Measurements from ENCODE around the gene CFAP68.
"Not testable (repeated sequence)": the region's sequence is repeated elsewhere in the genome, so short reads cannot be mapped to it uniquely, and the experiment has no call there.

Gene CFAP68

DNA sequence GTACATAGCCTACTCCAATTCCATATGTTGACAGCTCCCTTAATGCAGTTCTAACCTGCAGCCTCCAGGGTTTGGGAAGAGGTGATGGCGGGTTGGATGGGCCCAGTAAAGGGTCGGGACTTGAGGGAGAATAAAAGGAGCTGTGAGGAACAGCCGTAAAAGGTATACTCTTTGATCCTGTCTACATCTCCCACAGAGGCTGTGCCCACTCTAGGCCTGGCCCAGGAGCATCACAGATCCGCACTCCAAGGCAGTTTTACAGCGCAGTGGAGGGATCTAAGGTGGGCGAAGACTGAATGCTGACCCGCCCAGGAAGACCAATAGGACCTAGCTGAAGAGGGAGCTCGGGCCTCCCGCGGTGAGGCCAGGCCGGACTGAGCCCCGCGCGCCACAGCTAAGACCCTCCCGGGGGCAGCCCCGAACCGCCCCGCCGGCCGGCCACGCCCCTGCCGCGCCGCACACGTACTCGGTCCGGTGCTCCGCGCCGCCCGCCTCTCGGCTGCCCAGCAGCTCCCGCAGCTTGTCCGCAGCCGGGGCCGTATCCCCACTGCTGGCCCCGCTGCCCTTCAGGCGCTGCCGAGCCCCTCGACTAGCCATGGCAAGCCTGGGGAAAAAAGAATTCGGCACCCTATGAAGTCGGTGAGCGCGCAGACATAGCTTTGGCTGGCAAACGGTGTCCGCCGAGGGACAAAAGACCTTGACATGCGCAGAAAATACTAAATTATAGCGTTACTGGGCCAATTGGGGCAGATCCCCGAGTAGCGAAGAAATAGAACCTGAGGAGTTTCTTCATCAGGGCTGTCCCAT lies 8.3 kb upstream of the CFAP68 start, which contains the start of gene ALG9:
TSS of gene ALG9 (minus strand) at position 696 of the 807 bp plus-strand sequence. CDS start at position 597, 99 bp downstream.
- DNase-seq (ENCODE audit: low read depth), result peak; percentile 87

DNA sequence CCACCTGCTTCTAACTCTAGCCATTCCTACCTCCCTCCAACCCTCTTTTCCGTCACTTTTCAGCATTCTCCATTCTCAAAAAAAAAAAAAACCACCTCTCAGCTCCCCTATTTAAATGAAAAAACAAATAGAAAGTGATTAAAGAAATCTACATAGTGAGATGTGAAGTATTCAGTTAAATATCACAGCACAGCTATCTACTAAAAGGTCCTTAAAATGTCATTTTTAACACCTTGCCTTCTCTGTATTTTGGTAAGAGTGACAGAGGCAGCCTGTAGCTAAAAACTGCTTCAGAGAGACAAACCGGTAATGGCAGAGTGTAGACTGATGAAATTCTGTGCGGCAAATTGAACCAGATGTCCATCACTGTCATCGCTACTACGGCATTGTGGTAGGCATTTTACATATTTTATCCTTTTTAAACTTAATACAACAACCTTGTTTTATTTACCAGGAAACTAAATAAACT lies 7.6 kb upstream of the CFAP68 start:
- DNase-seq (ENCODE audit: low read depth), result no peak

DNA sequence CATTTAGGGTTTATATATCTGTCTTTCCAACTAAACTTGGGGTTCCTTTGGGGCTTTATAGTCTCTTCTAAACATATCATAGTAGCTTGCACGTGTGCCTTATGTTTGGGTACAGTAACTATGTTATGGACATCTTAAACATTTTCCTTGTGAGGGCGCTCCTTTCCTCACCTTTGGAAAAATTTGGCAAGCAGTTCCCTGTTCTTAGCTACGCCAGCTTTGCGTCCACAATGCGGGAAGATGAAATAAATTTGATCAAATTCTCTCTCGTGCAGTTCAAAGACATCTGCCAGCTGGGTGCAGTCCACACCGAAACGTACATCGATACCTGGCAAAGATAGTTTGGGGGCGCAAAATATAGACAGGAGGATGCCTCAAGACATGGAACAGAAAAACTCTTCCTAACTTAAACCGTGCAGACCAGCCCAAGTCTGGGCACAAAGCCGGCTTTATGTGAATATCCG lies 924 bp upstream of the CFAP68 start:
- DNase-seq (ENCODE audit: low read depth), result no peak

DNA sequence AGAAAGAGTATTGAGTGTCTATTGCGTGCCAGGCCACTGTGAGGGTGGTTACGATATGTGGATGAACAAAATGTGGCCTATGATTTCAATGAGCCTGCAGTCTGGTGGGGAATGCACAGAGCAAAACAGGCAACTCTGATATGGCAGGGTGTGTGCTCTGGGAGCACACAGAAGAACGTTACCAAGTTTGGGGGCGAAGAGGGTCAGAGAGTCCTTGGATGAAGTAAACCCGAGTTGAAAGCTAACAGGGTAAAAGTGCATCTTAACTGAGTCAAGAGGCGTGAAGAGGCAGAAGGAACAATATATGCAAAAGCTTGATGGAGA lies 258 bp downstream of the CFAP68 start:
- no peak for DNase-seq (ENCODE audit: low read depth)

GRCh38 chr11:111882202-111882601 lies 2.9 kb downstream of the CFAP68 start:
- no peak for DNase-seq (ENCODE audit: low read depth)

DNA sequence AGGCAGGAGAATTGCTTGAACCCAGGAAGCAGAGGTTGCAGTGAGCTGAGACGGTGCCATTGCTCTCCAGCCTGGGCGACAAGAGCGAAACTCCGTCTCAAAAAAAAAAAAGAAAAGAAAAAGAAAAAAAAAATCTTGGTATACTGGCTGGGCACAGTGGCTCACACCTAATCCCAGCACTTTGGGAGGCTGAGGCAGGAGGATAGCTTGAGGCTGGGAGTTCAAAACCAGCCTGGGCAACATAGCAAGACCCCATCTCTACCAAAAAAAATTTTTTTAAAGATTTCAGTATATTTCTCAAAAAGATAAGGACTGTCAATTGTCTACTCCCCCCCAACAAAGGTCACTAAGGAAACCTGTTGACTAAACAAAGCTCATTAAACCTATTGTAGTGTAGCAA lies 5.7 kb downstream of the CFAP68 start:
- DNase-seq (ENCODE audit: low read depth), result not testable (repeated sequence)

DNA sequence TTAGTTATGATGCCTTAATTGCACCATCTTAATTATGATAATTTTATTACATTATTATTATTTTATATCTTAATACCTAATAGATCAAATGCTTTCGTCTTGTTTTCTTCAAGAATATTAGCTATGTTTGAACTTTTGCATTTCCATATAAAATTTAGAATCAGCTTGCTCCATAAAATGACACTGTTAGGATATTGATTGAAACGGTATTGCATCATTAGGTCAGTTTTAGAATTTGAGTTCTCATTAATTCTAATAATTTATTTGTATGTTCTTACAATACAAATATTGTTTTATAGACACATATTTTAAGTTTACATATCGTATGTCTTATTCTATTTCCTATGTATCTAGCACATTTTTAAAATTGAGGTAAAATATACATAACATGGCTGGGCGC lies 6.7 kb downstream of the CFAP68 start:
- DNase-seq (ENCODE audit: low read depth), result no peak

DNA sequence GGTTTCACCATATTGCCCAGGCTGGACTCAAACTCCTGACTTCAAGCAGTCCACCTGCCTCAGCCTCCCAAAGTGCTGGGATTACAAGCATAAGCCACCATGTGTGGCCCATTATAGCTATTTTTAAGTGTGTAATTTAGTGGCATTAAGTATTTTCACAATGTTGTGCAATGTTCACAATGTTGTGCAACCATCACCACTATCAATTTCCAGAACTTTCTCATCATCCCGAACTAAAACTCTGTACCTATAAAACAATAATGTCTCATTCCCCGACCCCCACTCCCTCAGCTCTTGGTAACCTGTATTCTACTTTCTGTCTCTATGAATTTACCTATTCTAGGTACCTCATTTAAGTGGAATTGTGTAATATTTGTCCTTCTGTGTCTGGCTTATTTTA lies 7.5 kb downstream of the CFAP68 start:
- no peak for DNase-seq (ENCODE audit: low read depth)

- no peak for DNase-seq (ENCODE audit: low read depth)
Measured at GRCh38 chr11:111905411-111905810, 26.1 kb downstream of the CFAP68 start.

DNA sequence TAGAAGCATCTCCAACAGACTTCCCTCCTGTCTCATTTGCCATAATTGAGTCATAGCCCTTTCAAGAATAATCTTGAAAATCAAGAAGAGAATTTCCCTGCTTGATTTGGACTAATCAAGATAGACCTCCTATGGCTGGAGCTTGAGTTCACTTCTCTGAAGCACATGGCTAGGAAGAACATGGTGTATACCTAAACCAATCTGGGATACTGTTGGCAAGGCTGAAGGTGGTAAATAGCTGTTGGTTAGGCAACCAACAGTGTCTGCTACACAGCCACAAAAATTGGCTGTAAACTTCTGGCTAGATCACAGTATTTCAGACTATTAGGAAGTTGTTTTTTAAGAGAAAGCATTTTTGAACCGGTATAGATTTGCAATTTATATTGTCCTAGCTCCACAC lies 27.3 kb downstream of the CFAP68 start:
- DNase-seq (ENCODE audit: low read depth), result no peak

DNA sequence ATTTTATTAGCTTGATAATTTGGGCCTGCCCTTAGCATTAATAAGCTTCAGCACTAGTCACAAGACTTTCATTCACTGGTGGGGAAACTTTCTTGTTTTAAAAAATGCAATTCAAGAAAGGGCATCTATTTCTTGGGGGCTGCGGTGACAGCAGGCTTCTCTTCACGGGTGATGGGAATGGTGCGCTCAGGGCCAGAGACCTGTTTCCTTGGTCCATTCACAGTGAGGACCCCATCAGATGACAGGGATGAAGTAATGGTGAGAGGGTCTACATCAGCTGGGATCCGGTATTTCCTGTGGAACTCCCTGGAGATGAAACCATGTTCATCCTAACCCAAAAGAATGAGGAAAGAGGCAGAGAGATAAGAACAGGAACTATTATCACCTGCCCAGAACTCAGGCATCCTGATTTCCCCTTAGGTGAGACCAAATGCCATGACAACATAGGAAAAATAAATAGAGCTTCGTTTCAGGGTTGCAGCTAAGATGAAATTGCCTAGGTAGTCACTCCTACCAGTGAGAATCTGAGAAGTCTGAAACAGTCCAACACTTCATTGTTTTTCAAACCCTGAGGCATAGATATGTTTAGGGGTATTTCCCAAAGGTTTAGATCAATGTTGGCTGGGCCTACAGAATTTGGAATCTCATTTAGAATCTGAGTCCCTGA lies 29.4 kb downstream of the CFAP68 start:
- no peak for DNase-seq (ENCODE audit: low read depth)

- no peak for DNase-seq (ENCODE audit: low read depth)
Measured at GRCh38 chr11:111909378-111909777, 30.0 kb downstream of the CFAP68 start.

- DNase-seq (ENCODE audit: low read depth), result no peak
Measured at GRCh38 chr11:111910676-111911562, 31.6 kb downstream of the CFAP68 start.

- DNase-seq (ENCODE audit: low read depth), result no peak
Measured at GRCh38 chr11:111911563-111912401, 32.4 kb downstream of the CFAP68 start, which contains the start of gene CRYAB. CRYAB (minus strand) TSS chr11:111911770; CDS start chr11:111911724, 46 bp downstream.

- no peak for DNase-seq (ENCODE audit: low read depth)
Measured at GRCh38 chr11:111912535-111912934, 33.2 kb downstream of the CFAP68 start, which contains the start of gene HSPB2. HSPB2 (plus strand) TSS chr11:111912734; CDS start chr11:111912830, 96 bp downstream.

- DNase-seq (ENCODE audit: low read depth), result no peak
Measured at GRCh38 chr11:111913031-111913861, 33.9 kb downstream of the CFAP68 start.

DNA sequence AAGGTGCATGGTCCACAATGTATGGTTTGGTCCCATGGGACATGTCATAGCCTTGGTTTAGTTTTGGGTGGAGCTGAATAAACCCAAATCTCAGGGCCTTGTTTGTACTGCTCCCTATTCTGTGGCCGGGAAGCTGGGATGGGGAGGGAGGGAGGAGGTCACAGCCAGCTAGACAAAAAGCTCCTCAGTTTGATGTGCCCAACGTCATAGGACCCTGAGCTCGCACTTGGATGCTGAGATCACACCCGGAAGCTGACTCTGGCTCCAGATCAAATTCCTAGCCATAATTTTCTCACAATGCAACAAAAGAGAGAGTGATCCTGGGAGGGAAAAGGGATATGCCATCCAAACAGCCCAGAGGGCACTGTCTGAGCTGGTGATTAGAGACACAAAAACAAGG lies 34.7 kb downstream of the CFAP68 start:
- DNase-seq (ENCODE audit: low read depth), result no peak

DNA sequence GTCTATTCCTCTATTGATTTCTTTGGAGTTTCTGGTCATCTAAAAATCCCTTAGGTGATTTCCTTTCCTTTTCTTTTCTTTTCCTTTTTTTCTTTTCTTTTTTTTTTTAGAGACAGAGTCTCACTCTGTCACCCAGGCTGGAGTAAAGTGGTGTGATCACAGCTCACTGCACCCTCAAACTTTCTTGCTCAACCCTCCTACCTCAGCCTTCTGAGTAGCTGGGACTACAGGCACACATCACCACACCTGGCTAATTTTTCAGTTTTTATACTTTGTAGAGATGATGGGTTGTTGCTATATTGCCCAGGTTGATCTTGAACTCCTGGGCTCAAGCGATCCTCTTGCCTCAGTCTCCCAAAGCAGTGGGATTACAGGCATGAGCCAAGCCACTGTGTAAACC lies 37.4 kb downstream of the CFAP68 start:
- no peak for DNase-seq (ENCODE audit: low read depth)

DNA sequence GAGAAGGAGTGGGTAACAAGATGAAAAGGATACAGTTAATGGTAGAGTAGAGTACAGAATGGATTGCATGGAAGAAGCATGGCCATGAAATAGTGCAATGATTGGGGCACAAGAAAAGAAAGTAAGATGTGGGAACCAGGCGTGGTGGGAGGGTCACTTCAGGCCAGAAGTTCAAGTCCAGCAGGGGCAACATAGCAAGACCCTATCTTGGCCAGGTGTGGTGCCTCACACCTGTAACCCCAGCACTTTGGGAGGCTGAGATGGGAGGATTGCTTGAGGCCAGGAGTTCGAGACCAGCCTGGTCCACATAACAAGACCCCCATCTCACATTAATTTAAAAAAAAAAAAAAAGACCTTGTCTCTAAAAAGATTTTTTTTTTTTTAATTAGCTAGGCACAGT lies 38.0 kb downstream of the CFAP68 start:
- no peak for DNase-seq (ENCODE audit: low read depth)

DNA sequence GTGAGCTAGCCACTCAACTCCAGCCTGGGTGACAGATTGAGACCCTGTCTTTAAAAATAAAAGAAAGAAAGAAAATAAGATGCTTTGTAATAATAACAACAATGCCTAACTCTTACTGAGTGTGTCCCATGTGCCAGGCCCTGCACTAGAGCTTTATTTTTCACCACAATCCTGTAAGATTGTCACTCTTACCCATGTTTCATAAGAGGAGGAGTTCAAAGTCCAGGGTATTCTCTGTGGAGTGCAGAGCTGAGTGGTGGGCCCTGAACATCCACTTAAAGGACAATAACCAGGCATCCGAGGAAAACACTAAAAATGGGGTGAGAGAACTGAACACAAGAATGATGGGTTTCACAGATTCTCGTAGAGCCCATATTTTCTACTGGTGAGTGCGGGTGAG lies 38.4 kb downstream of the CFAP68 start:
- no peak for DNase-seq (ENCODE audit: low read depth)

All from activated T-cell treated with anti-CD3 and anti-CD28 coated beads for 1 hour (primary cell).